Measurements from ENCODE around the gene ZNF446.

ZNF446 gene

GRCh38 chr19:58516964-58517833, 41.0 kb downstream of the ZNF446 start:
- H3K27ac ChIP-seq (ENCODE audit: low read depth, low read length): no peak overlapping the region
- H3K9me3 ChIP-seq (ENCODE audit: insufficient read depth, low read depth, low read length): no peaks in the 10 kb centered on the region
- no peak overlapping the region for H3K4me3 ChIP-seq (ENCODE audit: low read length)
- no peaks in the 10 kb centered on the region for H3K27me3 ChIP-seq (ENCODE audit: insufficient read depth, low read length)
- 95% methylated on average over 65 of the region's 65 CpGs for WGBS
- peaks cover 16% of the 10 kb centered on the region for H3K4me1 ChIP-seq (ENCODE audit: insufficient read depth, low read length)
- H3K9ac ChIP-seq (ENCODE audit: low read depth, low read length): no peak overlapping the region
- peaks cover 3% of the 10 kb centered on the region; the same call in 1 of the 2 replicates for H3K36me3 ChIP-seq (ENCODE audit: insufficient read depth, low read length)

GRCh38 chr19:58518256-58519086, 42.3 kb downstream of the ZNF446 start:
- peak overlapping the region; percentile 99 for H3K27ac ChIP-seq (ENCODE audit: low read depth, low read length)
- peak overlapping the region; percentile 98 for H3K9ac ChIP-seq (ENCODE audit: low read depth, low read length)
- H3K9me3 ChIP-seq (ENCODE audit: insufficient read depth, low read depth, low read length): no peaks in the 10 kb centered on the region
- peaks cover 3% of the 10 kb centered on the region; the same call in 1 of the 2 replicates for H3K36me3 ChIP-seq (ENCODE audit: insufficient read depth, low read length)
- 26% methylated on average over 20 of the region's 22 CpGs for WGBS
- H3K4me3 ChIP-seq (ENCODE audit: low read length): peak overlapping the region; percentile 66
- no peaks in the 10 kb centered on the region for H3K27me3 ChIP-seq (ENCODE audit: insufficient read depth, low read length)
- H3K4me1 ChIP-seq (ENCODE audit: insufficient read depth, low read length): peaks cover 22% of the 10 kb centered on the region

- no peaks in the 10 kb centered on the region for H3K9me3 ChIP-seq (ENCODE audit: insufficient read depth, low read depth, low read length)
- peaks cover 22% of the 10 kb centered on the region for H3K4me1 ChIP-seq (ENCODE audit: insufficient read depth, low read length)
- H3K36me3 ChIP-seq (ENCODE audit: insufficient read depth, low read length): peaks cover 3% of the 10 kb centered on the region; the same call in 1 of the 2 replicates
- no peaks in the 10 kb centered on the region for H3K27me3 ChIP-seq (ENCODE audit: insufficient read depth, low read length)
- WGBS: under 1% methylated on average over 14 of the region's 14 CpGs
- H3K4me3 ChIP-seq (ENCODE audit: low read length): peak overlapping the region; percentile 66
- peak overlapping the region; percentile 98 for H3K9ac ChIP-seq (ENCODE audit: low read depth, low read length)
- peak overlapping the region; percentile 99 for H3K27ac ChIP-seq (ENCODE audit: low read depth, low read length)
These were observed 42.9 kb downstream of the ZNF446 start for GRCh38 chr19:58519087-58519354.

GRCh38 chr19:58519355-58520256, 43.5 kb downstream of the ZNF446 start, which contains the start of gene ZBTB45:
TSS of gene ZBTB45 (minus strand) at chr19:58519810. CDS start at chr19:58517673, 2,137 bp downstream.
- H3K4me3 ChIP-seq (ENCODE audit: low read length): peak within 1 kb of the TSS; percentile 66
- H3K27me3 ChIP-seq (ENCODE audit: insufficient read depth, low read length): no peaks in the 10 kb centered on the region
- peaks cover 3% of the 10 kb centered on the region; the same call in 1 of the 2 replicates for H3K36me3 ChIP-seq (ENCODE audit: insufficient read depth, low read length)
- peaks cover 22% of the 10 kb centered on the region for H3K4me1 ChIP-seq (ENCODE audit: insufficient read depth, low read length)
- peak within 1 kb of the TSS; percentile 98 for H3K9ac ChIP-seq (ENCODE audit: low read depth, low read length)
- peak within 1 kb of the TSS; percentile 99 for H3K27ac ChIP-seq (ENCODE audit: low read depth, low read length)
- WGBS: under 1% methylated on average over 87 of the region's 87 CpGs
- H3K9me3 ChIP-seq (ENCODE audit: insufficient read depth, low read depth, low read length): no peaks in the 10 kb centered on the region

GRCh38 chr19:58520257-58520599, 44.1 kb downstream of the ZNF446 start:
- WGBS: 25% methylated on average over 5 of the region's 7 CpGs

GRCh38 chr19:58521651-58522050, 45.5 kb downstream of the ZNF446 start:
- Histone ChIP-seq H3K36me3 (ENCODE audit: insufficient read depth, low read length) (peaks cover 2% of the 10 kb centered on the region; the same call in 1 of the 2 replicates), H3K9ac (ENCODE audit: low read depth, low read length) (no peak overlapping the region), H3K4me3 (ENCODE audit: low read length) (no peak overlapping the region), H3K9me3 (ENCODE audit: insufficient read depth, low read depth, low read length) (no peaks in the 10 kb centered on the region), H3K4me1 (ENCODE audit: insufficient read depth, low read length) (peaks cover 24% of the 10 kb centered on the region), H3K27me3 (ENCODE audit: insufficient read depth, low read length) (no peaks in the 10 kb centered on the region), H3K27ac (ENCODE audit: low read depth, low read length) (no peak overlapping the region)
- 93% methylated on average over 4 of the region's 4 CpGs for WGBS

More at GRCh38 chr19:58520257-58520599, 44.1 kb downstream of the ZNF446 start:
- Histone ChIP-seq H3K9me3 (ENCODE audit: insufficient read depth, low read depth, low read length) (no peaks in the 10 kb centered on the region), H3K4me1 (ENCODE audit: insufficient read depth, low read length) (peaks cover 22% of the 10 kb centered on the region), H3K9ac (ENCODE audit: low read depth, low read length) (peak overlapping the region; percentile 98), H3K27ac (ENCODE audit: low read depth, low read length) (peak overlapping the region; percentile 99), H3K27me3 (ENCODE audit: insufficient read depth, low read length) (no peaks in the 10 kb centered on the region), H3K36me3 (ENCODE audit: insufficient read depth, low read length) (peaks cover 3% of the 10 kb centered on the region; the same call in 1 of the 2 replicates), H3K4me3 (ENCODE audit: low read length) (peak overlapping the region; percentile 66)

GRCh38 chr19:58522709-58523108, 46.6 kb downstream of the ZNF446 start:
- 53% methylated on average over 3 of the region's 3 CpGs for WGBS
- no peak overlapping the region for H3K9ac ChIP-seq (ENCODE audit: low read depth, low read length)

GRCh38 chr19:58529405-58529804, 53.3 kb downstream of the ZNF446 start:
- Histone ChIP-seq H3K27me3 (ENCODE audit: insufficient read depth, low read length) (0 out of 2 replicates have a peak, but pooled peaks cover 6% of the 10 kb centered on the region), H3K4me1 (ENCODE audit: insufficient read depth, low read length) (peaks cover 4% of the 10 kb centered on the region), H3K27ac (ENCODE audit: low read depth, low read length) (no peak overlapping the region), H3K36me3 (ENCODE audit: insufficient read depth, low read length) (no peaks in the 10 kb centered on the region), H3K4me3 (ENCODE audit: low read length) (no peak overlapping the region), H3K9ac (ENCODE audit: low read depth, low read length) (no peak overlapping the region), H3K9me3 (ENCODE audit: insufficient read depth, low read depth, low read length) (no peaks in the 10 kb centered on the region)
- WGBS: 87% methylated on average over 3 of the region's 3 CpGs

More at GRCh38 chr19:58522709-58523108, 46.6 kb downstream of the ZNF446 start:
- H3K27ac ChIP-seq (ENCODE audit: low read depth, low read length): no peak overlapping the region; the same call in 1 of the 2 replicates
- H3K4me3 ChIP-seq (ENCODE audit: low read length): no peak overlapping the region
- no peaks in the 10 kb centered on the region for H3K36me3 ChIP-seq (ENCODE audit: insufficient read depth, low read length)
- no peaks in the 10 kb centered on the region for H3K9me3 ChIP-seq (ENCODE audit: insufficient read depth, low read depth, low read length)
- no peaks in the 10 kb centered on the region for H3K27me3 ChIP-seq (ENCODE audit: insufficient read depth, low read length)
- peaks cover 24% of the 10 kb centered on the region for H3K4me1 ChIP-seq (ENCODE audit: insufficient read depth, low read length)

Measured in HUES64 (cell line).